ENCODE data around the gene NKIRAS2.

DNA sequence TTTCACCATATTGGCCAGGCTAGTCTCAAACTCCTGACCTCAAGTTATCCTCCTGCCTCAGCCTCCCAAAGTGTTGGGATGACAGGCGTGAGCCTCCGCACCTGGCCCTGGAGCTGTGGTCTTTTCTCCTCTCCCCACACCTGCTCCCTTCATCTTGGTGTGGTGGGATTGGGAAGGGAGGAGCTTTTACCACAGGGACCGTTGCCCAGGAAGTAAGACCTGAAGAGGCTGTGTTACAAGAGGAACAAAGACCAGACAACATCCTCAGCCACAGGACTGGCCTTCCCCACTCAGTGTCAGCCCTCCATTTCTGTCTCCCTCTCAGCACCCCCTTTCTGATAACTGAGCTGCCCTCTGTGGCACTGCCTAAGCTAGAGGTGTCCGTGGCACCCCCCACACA, 39.9 kb downstream of the NKIRAS2 start:
- TF ChIP-seq, protein P1, sequence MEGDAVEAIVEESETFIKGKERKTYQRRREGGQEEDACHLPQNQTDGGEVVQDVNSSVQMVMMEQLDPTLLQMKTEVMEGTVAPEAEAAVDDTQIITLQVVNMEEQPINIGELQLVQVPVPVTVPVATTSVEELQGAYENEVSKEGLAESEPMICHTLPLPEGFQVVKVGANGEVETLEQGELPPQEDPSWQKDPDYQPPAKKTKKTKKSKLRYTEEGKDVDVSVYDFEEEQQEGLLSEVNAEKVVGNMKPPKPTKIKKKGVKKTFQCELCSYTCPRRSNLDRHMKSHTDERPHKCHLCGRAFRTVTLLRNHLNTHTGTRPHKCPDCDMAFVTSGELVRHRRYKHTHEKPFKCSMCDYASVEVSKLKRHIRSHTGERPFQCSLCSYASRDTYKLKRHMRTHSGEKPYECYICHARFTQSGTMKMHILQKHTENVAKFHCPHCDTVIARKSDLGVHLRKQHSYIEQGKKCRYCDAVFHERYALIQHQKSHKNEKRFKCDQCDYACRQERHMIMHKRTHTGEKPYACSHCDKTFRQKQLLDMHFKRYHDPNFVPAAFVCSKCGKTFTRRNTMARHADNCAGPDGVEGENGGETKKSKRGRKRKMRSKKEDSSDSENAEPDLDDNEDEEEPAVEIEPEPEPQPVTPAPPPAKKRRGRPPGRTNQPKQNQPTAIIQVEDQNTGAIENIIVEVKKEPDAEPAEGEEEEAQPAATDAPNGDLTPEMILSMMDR (IDR thresholded peaks at IDR 0.05) = no peak
- TF ChIP-seq EZH2 (IDR thresholded peaks at IDR 0.05) = no peak

All from neural progenitor cell (in vitro differentiated cells).